ENCODE results near the gene ITGAL.

ITGAL gene

GRCh38 chr16:30484887-30485286, 12.3 kb downstream of the ITGAL start (continued):
- TF ChIP-seq TOX (CRISPR knock-in tag; IDR thresholded peaks at IDR 0.05; ENCODE audit: borderline replicate concordance) (no peak), ZNF70 (CRISPR knock-in tag; IDR thresholded peaks at IDR 0.05) (no peak), ZC3H10 (CRISPR knock-in tag; IDR thresholded peaks at IDR 0.05) (no peak), ARNTL (CRISPR knock-in tag; IDR thresholded peaks at IDR 0.05; ENCODE audit: borderline replicate concordance, low read depth) (no peak), ZFP30 (CRISPR knock-in tag; IDR thresholded peaks at IDR 0.05) (no peak), SNAI2 (CRISPR knock-in tag; IDR thresholded peaks at IDR 0.05) (no peak), CSDC2 (CRISPR knock-in tag; IDR thresholded peaks at IDR 0.05) (no peak), RARB (CRISPR knock-in tag; IDR thresholded peaks at IDR 0.05) (no peak), ISL1 (CRISPR knock-in tag; IDR thresholded peaks at IDR 0.05) (no peak)

GRCh38 chr16:30485818-30486436, 13.4 kb downstream of the ITGAL start:
- no peak for TF ChIP-seq CSDC2 (CRISPR knock-in tag; IDR thresholded peaks at IDR 0.05)
- no peak for TF ChIP-seq GLIS3 (CRISPR knock-in tag; IDR thresholded peaks at IDR 0.05)
- TF ChIP-seq ZNF70 (CRISPR knock-in tag; IDR thresholded peaks at IDR 0.05) = no peak
- no peak for TF ChIP-seq ISL1 (CRISPR knock-in tag; IDR thresholded peaks at IDR 0.05)
- TF ChIP-seq CSRNP3 (CRISPR knock-in tag; IDR thresholded peaks at IDR 0.05) = no peak
- no peak for TF ChIP-seq ARNTL (CRISPR knock-in tag; IDR thresholded peaks at IDR 0.05; ENCODE audit: borderline replicate concordance, low read depth)
- TF ChIP-seq SNAI2 (CRISPR knock-in tag; IDR thresholded peaks at IDR 0.05) = no peak
- TF ChIP-seq ZNF565 (CRISPR knock-in tag; conservative IDR thresholded peaks at IDR 0.05; ENCODE audit: low read depth) = no peak
- TF ChIP-seq ZC3H10 (CRISPR knock-in tag; IDR thresholded peaks at IDR 0.05) = no peak
- TF ChIP-seq ESRRG (CRISPR knock-in tag; IDR thresholded peaks at IDR 0.05) = no peak
- TF ChIP-seq TOX (CRISPR knock-in tag; IDR thresholded peaks at IDR 0.05; ENCODE audit: borderline replicate concordance) = no peak
- no peak for TF ChIP-seq TSHZ2 (CRISPR knock-in tag; IDR thresholded peaks at IDR 0.05)
- TF ChIP-seq BACH2 (CRISPR knock-in tag; IDR thresholded peaks at IDR 0.05; ENCODE audit: borderline replicate concordance) = no peak
- no peak for TF ChIP-seq POU6F1 (CRISPR knock-in tag; IDR thresholded peaks at IDR 0.05; ENCODE audit: borderline replicate concordance, low read depth)
- no peak for TF ChIP-seq PATZ1 (CRISPR knock-in tag; IDR thresholded peaks at IDR 0.05; ENCODE audit: borderline replicate concordance)
- no peak for TF ChIP-seq CREB5 (CRISPR knock-in tag; IDR thresholded peaks at IDR 0.05; ENCODE audit: low read depth)
- no peak for TF ChIP-seq ZFP30 (CRISPR knock-in tag; IDR thresholded peaks at IDR 0.05)
- TF ChIP-seq PPARA (CRISPR knock-in tag; IDR thresholded peaks at IDR 0.05; ENCODE audit: borderline replicate concordance) = no peak
- no peak; the same call in 2 of the 3 replicates for ATAC-seq

Measured in SK-N-SH treated with all-trans-retinoic acid at 6 μM for 48 hours (cell line).